ENCODE results near the gene COL2A1.

COL2A1 gene

DNA sequence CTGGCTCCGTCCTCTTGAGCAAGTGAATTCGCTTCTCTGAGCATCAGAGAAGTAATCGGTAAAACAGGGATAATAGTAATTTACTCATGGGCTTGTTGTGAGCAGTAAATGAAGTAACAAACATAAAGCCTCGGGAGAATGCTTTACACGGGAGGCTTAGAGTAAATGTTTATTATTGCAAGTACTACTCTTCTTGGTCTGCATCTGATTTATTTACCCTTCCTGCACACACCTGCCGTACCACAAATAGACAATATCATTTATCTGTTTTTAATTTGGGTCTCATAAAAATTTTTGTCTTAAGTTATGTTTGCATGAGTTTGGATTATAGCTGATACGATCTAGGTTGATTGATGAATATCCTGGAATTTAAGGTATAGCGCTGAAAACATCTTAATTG is 7.8 kb upstream of the COL2A1 start:
- DNase-seq (ENCODE audit: low read depth): no peak

DNA sequence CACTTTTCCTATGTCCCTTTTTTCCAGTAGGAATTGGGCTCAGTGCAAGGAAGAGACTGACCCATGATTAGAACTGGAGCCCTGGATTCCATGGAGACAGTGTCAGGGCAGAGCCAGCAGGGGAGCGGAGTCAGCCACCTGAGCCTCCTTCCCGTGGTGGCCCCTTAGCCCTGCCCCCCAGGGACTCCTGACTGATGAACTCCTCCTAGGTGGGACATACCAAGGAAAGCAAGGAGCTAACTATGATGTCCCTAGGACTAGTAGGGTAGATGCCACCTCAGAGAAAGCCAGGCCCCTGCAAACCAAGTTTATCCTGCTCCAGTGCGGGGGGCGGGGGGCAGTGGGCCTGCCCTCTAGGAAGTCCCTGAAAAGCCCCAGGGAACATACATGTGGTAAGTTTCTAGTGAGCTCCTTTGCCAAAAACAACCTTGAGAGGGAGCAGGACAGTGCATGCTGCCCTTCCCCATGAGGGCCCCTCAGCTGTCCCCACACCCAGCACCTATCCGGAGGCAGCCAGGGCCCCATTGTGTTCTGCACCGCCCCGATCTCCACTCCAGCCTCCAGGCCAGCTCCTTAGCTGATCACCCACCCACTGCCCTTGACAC is 6.2 kb upstream of the COL2A1 start:
- no peak for DNase-seq (ENCODE audit: low read depth)

DNA sequence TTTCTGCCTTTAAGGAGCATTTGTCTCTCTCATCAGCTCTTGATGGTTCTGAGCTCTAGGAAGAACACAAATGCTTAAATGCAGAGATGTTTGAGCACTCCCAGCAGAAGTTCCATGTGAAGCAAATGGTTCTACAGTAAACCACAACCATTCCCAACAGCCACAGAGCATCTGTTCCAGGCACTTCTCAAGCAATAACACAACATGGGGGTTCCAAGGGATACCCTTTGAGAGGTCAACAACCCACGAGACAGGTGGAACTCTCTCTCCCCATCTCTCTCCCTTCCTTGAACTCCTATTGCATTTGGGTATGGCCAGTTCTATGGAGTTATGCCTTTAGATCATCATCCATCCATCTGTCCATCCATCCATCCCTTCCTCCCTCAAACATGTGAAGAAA is 5.2 kb upstream of the COL2A1 start:
- no peak for DNase-seq (ENCODE audit: low read depth)

DNA sequence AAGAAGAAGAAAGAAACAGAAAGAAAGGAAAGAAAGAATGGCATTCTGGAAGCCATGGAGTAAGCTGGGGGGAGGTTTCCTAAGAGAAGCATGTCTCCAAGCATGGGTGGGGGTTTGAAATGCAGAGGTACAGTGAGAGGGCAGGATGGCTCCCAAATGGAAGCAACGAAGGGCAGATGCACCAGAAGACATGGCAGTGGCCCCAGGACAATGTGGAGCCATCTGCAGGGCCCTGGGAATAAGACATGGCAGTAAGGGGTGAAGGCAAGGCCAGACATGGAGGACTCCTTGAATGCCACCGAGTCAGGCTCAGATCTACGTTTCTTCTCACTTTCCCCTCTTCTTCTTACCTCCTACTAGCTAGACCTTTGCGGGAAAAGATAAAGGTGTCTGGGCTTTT is 4.7 kb upstream of the COL2A1 start:
- DNase-seq (ENCODE audit: low read depth): no peak

DNA sequence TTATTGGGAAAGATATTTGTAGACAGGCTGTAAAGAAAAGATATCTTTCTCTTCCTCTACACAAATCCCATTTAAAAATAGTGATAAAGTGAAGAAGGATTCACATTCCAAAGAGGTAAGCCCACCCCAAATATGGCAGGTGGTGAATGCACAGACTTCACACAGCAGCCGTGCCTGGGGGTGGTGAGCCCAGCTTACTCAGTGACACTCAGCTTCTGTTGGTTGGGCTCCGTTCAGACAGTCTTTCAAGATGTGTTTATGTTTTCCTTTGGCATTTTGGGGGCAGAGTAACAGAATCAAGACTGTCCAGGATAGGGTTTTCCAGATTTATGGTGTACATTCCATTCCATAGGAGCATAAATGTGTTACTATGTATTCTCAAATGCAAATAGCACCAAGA is 4.1 kb upstream of the COL2A1 start:
- DNase-seq (ENCODE audit: low read depth): no peak

DNA sequence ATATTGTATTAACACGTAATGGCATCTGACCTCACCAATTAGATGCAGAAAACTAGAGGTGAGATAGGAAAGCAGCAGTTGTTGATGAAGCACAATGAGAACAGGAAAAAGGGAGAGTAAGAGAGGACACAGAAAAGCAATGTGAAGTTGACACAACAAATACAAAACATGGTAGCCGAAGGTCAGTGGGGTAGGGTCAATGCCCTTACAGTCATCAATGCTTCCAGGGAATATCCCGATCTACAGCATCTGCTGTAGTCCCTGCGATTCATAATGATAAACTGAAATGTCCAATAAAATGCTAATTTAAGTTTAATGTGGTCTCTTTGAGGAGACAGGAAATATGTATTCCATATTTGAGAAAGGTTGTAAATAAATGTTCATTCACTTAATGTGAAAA is 2.9 kb upstream of the COL2A1 start:
- no peak for DNase-seq (ENCODE audit: low read depth)

DNA sequence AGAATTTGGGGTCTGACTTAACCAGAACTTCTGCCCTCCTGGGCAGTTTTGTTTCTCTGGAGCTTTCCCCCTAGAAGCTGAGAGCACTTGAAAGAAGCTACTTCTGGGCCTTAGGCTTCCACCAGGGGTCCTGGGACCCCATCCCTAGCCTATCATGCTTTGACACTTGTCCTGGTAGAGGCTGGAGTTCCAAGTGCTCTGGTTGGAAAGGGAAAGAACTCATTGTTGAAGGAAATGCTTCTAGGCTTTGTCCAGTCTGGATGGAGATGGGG is 1.4 kb upstream of the COL2A1 start:
- no peak for DNase-seq (ENCODE audit: low read depth)

DNA sequence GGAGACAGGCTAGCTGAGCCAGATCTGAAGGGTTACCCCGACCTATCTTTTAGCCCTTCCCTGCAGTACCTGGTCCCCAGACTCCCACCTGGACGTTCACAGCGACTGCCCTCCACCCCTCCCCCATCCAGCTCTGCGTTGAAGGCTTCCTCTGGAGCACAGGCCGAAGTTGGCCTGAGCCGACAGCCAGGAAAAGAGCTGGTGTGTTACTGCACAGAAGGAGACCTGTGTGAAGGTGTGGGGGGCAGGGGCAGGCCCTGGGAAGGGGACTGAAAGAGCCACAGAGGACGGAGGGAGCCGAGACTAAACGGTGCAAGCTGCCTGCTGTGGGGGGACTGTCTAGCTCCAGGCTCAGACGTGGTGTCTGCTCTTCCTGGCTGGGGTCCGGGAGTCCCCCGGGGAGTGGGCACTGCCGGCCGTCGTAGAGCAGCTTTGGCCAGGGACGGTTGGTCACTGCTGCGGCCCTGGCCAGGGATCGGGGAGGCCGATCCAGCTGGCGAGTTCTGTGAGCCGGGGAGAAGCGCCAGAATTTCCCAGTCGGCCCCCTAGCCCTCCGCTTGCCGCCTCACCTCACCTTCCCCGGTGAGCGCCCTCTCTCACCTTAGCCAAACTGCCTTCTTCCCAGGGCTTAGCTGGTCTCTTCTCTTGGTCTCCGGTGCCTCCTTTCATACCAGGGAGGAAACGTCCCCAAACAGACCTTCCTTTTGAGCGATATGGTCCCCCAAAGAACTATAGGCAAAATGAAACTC is 899 bp upstream of the COL2A1 start:
- DNase-seq (ENCODE audit: low read depth): no peak

DNA sequence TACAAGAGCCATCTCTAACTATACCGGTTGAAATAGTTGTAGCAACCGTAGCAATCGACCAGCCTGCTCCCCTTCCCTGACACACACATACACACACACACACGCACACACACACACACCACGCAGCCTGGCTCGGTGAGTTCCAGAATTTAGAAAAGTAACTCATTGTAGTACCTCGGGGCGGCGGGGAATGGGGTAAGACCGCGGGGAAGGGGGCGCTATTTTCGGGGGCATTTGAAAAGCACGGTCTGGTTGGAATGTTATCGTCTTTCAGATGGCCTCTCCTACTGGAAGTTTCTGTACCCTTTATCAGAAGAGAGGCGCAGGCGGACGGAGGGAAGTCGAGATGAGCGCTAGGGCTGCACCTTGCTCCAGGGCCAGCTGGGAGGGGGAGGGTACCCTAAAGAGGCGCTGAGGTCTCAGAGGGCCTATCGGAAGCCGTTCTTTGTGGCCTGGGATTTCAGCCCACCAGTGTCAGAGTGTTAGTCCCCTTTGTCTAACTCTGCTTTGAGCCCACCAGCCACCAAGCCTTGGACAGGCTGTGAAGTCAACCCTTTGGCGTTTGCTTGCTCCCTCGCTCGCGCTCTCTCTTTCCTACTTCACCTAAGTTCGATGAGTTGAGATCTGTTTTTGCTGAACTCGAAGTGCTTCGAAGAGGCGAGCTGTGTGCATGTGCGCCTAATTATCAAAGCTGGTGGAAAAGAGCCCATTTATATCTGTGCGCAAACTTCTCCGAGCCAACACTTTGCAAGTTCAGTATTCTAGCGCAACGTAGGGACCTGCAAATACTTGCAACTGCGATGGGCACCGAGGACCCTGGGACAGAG is 837 bp downstream of the COL2A1 start:
- no peak for DNase-seq (ENCODE audit: low read depth)

DNA sequence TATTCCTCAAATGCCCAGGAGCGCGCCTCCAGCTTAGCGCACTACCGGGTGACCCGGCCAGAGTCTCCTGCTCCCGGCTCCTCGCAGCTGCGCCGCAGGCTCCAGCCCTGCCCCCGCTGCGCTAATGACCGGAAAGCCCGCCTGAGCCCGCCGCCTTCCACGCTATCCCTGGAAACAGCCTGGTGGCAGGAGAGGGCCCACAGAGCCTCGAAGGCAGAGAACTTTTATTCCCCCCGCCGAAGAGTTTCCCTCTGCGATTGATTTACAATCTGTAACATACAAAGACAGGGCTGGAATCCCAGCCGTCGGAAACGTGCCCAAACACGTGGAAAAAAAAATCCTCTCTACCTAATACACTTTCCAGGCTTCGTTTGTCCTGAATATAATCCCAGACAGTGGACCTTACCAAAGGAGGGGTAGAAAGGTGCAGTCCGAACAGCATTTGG is 1.5 kb downstream of the COL2A1 start:
- no peak for DNase-seq (ENCODE audit: low read depth)

DNA sequence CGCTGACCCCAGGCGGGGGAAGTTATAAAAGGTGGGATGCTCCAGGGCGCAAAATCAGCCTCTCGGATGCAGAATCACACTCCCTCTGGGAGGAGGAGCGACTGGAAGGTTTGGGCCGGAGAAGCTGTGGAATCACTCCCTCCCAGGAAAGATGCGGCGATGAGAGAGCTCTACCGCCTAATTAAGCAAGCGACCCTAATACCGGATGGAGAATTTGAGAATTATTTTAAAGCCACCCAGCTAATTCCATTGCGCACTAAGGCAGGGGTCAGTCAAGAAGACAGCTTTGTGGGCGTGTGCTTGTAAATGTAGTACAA is 1.9 kb downstream of the COL2A1 start:
- no peak for DNase-seq (ENCODE audit: low read depth)

DNA sequence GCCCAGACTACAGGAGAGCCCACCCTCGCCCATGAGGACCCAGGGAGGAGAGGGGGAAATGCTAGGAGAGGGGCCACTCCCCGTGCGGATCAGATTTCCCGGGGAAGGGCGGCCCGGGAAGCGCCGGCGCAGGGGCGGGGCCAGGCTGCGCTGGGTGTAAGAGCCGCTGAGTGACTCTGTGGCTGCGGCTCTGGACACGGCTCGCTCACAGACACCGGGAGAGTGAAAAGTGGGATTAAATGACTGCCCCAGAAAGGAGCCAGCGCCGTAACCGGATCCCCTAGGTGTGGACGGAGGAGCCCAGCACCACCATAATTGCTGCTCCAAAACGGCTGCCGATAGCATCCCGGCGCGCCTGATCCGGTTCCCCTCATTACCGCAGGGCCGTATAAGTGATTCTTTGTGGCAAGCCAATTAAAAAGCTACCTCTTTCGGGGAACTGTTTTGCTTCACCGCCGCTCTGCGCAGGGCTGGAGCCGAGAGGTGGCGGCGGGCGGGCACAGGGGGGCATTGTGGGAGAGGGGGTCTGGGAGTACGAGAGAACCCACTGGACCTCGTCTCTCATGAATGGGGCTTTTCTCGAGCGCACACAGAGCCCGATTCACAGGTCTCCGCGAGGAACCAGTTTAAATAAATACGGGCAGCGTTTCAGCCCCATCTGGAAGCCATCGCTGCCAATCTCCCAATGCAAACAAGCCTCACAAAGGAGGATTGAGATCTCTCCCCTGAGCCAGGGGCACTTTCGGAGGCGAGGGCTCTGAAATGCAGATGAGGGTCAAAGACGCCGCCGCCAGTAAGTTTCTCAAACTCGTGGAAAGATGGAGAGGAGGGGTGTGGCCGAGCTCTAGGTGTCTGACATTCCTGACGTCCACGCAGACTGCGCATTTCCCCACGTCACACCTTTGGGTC is 2.5 kb downstream of the COL2A1 start:
- DNase-seq (ENCODE audit: low read depth): no peak

DNA sequence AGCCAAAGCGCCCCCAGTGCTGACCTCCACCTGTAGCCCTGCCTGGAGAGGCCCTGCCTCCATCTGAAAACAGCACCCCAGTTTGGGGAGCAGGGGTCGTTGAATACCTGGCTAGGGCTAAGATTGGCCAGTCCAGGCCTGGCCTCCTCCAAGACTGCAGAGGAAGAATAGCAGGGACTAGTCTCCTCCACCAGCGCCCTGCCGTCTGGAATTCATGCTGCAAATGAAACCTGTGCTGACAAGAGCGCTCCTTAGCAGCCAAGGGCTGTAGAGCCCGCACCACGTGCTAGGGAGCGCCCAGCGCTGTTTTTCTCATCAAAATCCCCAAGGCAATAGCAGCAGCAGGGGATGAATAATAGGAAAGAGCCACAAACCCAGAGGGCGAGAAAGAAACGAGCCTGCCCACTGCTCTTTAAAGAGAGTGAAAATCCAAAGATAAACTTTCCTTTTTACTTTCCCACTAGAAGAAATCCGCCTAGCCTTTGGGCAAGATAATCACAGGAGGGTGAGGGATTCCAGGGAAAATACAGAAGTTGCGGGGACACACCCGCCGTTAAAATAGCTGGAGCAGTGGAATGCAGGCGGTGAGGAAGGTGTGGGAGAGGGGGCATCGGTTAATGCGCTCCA is 3.3 kb downstream of the COL2A1 start:
- DNase-seq (ENCODE audit: low read depth): no peak

DNA sequence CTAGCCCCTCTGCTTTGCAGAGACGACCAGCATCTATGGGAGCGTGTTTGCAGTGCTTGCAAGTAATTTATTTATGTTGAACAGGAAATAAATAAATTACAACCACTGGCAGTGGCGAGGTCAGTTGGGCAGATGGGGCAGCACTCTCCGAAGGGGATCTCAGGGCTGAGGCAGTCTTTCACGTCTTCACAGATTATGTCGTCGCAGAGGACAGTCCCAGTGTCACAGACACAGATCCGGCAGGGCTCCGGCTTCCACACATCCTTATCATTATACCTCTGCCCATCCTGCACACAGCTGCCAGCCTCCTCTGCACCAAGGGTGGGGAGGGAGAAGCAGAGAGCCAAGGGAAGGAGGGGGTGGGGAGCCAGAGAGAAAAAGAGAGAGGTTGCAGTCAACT is 4.5 kb downstream of the COL2A1 start:
- no peak for DNase-seq (ENCODE audit: low read depth)

DNA sequence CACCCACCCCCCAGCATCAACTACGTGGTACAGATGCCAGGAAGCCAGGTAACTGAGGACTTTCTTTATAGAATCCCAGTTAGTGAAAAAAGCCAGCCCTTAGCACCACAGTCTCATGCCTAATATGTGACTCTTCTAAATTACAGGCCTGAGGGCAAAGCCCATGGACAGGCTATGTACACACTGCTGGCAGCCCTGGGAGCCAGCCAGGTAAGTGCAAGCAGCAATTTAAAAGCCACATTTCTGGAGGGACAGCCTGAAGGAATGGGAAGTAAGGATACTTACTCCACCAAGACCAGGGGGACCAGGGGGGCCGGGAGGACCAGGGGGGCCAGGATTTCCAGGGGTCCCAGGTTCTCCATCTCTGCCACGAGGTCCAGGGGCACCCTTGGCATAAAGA is 7.0 kb downstream of the COL2A1 start:
- DNase-seq (ENCODE audit: low read depth): no peak

DNA sequence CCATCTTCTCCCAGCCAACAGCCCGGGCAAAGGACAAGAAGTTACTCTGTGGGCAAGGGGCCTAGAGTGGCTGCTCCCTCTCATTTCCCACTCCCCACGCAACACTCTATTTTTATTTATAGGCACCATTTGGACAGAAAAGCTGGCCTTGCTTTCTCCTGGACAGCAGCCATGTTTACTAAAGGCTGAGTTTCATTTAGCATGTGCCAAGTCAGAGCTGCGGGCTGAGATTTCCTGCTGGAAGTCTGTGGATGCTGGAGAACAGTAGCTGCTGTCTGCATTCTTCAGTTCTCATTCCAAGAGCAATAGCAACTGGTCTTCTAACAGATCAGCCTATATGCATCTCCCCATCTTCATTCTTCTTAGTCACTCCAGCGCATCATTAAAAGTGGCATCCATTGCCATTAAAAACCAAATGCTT is 8.3 kb downstream of the COL2A1 start:
- DNase-seq (ENCODE audit: low read depth): no peak

DNA sequence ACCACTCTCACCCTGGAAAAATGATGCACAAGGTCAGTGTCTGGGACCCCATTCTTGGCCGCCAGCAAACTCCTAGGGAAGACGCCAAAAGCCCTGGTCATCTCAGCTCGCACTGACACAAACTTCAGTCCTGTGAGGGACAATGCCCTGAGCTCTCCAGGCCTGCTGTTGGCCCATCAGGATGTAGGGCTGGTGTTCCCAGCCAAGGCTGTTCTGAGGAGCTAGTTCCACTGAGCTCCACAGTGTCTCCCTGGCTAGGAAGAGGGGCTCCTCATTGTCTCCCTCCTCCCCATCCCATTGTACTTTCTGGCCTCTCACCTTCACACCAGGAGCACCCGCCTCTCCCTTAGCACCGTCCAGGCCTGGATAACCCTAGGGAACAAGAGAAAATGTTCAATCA is 10.8 kb downstream of the COL2A1 start:
- no peak for DNase-seq (ENCODE audit: low read depth)

DNA sequence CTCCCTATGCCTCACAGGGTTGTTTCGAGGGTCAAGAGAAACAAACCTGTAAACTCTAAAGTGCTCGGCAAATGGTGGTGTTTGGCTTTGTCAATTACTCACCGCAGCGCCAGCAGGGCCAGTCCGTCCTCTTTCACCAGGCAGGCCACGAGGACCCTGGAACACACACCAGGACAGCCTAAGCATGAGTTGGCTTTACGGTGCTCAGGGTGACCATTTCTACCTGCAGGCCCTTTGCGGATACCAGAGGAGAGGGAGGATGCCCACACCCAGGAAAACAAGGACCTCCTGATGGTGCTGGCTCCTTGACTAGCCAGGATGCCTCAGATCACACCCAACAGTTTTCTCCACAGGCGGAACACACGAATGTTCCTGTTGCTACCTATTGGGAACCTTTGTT is 11.5 kb downstream of the COL2A1 start:
- no peak for DNase-seq (ENCODE audit: low read depth)

DNA sequence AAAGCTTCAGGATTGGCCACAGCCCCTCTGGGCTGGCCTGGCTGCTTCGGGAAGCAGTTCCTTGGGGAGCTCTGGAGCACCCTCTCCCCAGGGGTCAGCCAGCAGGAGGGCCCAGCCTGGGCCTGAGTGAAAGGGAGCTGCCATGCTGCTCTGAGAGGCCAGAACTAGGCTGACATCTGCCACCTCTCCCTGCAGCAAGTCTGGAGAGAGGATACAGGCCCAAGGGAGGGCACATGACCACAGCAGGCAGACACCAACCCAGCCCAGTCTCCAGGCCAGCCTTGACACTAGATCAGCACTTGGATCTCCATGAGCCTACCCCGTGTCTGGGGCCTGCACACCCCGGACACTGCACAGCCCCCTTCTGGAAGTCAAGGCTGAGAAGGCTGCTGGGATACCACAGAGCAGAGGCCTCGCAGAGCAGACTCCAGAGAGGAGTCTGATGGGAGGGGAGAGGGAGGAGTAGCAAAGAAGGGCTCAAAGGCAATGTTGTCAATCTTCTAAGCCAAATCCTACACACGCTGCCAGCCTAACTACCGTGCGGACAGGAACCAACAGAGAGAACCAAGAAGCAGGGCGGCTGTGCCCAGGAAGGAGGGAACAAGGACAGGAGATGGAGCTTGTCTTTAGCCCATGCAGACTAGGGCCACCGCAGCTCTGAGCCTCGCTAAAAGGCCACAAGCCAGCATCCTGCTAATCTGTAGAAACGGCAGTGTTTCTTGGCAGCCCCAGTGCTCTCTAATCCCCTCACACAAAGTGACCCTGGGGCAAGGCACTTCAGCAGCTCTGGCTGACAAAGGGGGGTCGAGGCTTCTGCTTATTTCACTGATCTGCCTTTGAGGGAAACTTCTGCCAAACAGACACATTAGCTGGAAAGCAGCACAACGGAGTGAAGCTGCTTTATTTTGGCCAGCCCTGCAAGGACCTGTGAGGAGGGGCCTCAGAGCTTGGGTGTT is 12.9 kb downstream of the COL2A1 start:
- DNase-seq (ENCODE audit: low read depth): no peak

DNA sequence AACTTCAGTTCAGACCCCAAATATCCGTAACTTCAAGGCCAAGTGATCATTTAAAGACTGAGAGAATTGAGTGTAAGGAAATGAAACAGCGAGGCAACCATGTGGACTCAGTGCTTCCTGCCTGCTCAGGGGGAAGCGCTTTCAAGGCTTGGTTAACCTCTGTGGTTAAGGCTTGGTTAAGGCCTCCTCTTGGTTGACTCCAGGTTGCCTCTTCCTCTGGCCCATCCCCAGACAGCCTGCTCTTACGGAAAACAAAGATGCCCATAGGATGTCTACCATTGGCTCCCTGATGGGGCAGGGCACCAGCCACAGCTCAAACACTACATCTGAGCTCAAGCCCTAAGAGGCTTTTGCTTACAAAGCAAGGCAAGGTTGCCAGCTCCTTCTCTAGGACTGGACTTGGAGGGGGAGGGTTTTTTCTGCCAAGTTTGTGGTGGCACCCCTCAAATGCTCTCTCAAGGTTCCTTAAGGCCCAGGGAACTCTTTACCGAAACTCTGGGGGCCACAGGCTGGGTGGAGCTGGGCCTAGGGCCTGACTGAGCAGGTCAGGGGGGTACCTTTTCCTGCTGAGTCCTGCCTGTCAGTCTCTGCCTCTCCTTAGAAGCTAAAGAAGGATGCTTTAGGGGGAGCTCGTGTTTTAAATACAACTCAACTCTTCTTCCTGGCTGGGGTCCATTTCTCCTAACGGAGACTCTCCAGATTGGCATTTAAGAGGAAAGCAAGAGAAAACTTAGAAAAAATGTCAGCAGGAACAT is 13.7 kb downstream of the COL2A1 start:
- DNase-seq (ENCODE audit: low read depth): peak; percentile 12

Data from stimulated activated CD4-positive, alpha-beta T cell treated with anti-CD3 and anti-CD28 coated beads, Interleukin-2, amount 100 ng/mL, for 4 hours (primary cell).